Left lung (tissue), 14 donors: ENCODE measurements around the gene GDF10. TPM values are rescaled to one million over a fixed set of nuclear protein-coding genes. Genes with fewer than 3 reads are reported as not detected.

Experiments used
- ATAC-seq: fragments of 200-7000 bp; cut with Tn5 transposase; one replicate; pipeline ENCODE4 v1.9.1; 2020; ENCODE audit warnings: moderate library complexity
- DNase-seq, 4 donors: peaks; one replicate each; pipeline ENCODE4 v3.0.0-alpha.2; 2013 to 2020
- H3K27ac ChIP-seq, 2 donors: fragments of 200-600 bp; sonication (generic) in 1 of 2; one replicate each; pipeline versions ENCODE4 v1.5.0 to v1.8.0; 2020 to 2021
- H3K27me3 ChIP-seq, 2 donors: fragments of 200-600 bp; sonication (generic) in 1 of 2; one replicate each; pipeline versions ENCODE4 v1.5.0 to v1.8.0; 2020 to 2021
- H3K36me3 ChIP-seq, 2 donors: fragments of 200-600 bp; sonication (generic) in 1 of 2; one replicate each; pipeline versions ENCODE4 v1.5.0 to v1.8.0; 2020 to 2021
- H3K4me1 ChIP-seq, 2 donors: fragments of 200-600 bp; one replicate each; pipeline ENCODE4 v1.8.0; 2021
- H3K4me3 ChIP-seq, 2 donors: fragments of 200-600 bp; sonication (generic) in 1 of 2; one replicate each; pipeline versions ENCODE4 v1.5.0 to v1.8.0; 2020 to 2021; ENCODE audit warnings: mild to moderate bottlenecking in 1 of 2
- H3K9me3 ChIP-seq, 2 donors: fragments of 200-600 bp; sonication (generic) in 1 of 2; one replicate each; pipeline versions ENCODE4 v1.5.0 to v1.8.0; 2020 to 2021
- intact Hi-C, 2 donors: fragments of 100-400 bp; cut with DNase I; formaldehyde crosslinking; loops; one replicate each; pipeline versions ENCODE4 v1.11.2 to v1.14.2; 2022
- long read RNA-seq, 12 donors: library from polyadenylated mRNA in 2 of 12; unstranded in 2 of 12; transcript quantifications; one replicate each; pipeline ENCODE4 v2.0.0 and lab custom pipeline, GENCODE V29; 2019 to 2026
- polyA plus RNA-seq, 6 donors: library from polyadenylated mRNA; unstranded; fragments of 120-200 nt; gene quantifications; one replicate each; pipeline ENCODE4 v1.2.1, GENCODE V29; 2013; ENCODE audit not compliant: insufficient read length in 6 of 6
- total RNA-seq, 2 donors: library from RNA; stranded (reverse); fragmentation: NEBNext Ultra II Directional; extraction: Animal tissue kit (Norgen Biotek cat#: 25700); gene quantifications; one replicate each; pipeline ENCODE4 v1.2.1, GENCODE V29; 2021
- TF ChIP-seq, protein P1 (sequence below), 2 donors: fragments of 200-600 bp; sonication (generic) in 1 of 2; IDR thresholded peaks; one replicate each; pipeline versions ENCODE4 v1.5.0 to v1.8.0; 2021; ENCODE audit warnings: antibody characterized with exemption in 2 of 2
- donor health status: DM: no; HTN: yes; CAD: no.
- donor health status: DM: no; HTN: no; CAD: no.

GDF10 gene, protein sequence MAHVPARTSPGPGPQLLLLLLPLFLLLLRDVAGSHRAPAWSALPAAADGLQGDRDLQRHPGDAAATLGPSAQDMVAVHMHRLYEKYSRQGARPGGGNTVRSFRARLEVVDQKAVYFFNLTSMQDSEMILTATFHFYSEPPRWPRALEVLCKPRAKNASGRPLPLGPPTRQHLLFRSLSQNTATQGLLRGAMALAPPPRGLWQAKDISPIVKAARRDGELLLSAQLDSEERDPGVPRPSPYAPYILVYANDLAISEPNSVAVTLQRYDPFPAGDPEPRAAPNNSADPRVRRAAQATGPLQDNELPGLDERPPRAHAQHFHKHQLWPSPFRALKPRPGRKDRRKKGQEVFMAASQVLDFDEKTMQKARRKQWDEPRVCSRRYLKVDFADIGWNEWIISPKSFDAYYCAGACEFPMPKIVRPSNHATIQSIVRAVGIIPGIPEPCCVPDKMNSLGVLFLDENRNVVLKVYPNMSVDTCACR
- total RNA-seq (10 to 100 TPM in 1 of 2 donors, 1 to 10 TPM in 1; 9.4 to 35.2 TPM), polyA plus RNA-seq (100 to 1,000 TPM in 4 of 6 donors, 10 to 100 TPM in 2; 93.0 to 169 (median 111) TPM)
- long read RNA-seq, donor 1, transcript GDF10-201 (3 exons, 2,458 nt), result major isoform, 35 of 90 reads
- long read RNA-seq, donor 1, partial matches to known transcripts, result 55 of 90 reads
- long read RNA-seq, donor 1, other reads (novel, unspliced or antisense), result 0 of 90 reads
- long read RNA-seq, donor 2, transcript GDF10-201 (3 exons, 2,458 nt), result major isoform, 35 of 77 reads
- long read RNA-seq, donor 2, partial matches to known transcripts, result 42 of 77 reads
- long read RNA-seq, donor 2, other reads (novel, unspliced or antisense), result 0 of 77 reads
- long read RNA-seq, donor 3, transcript GDF10-201 (3 exons, 2,458 nt), result major isoform, 59 of 115 reads
- long read RNA-seq, donor 3, partial matches to known transcripts, result 56 of 115 reads
- long read RNA-seq, donor 3, other reads (novel, unspliced or antisense), result 0 of 115 reads
- long read RNA-seq, donor 4, partial matches to known transcripts, result 0 of 2 reads
- long read RNA-seq, donor 4, other reads (novel, unspliced or antisense), result 0 of 2 reads
- long read RNA-seq, donor 5, transcript GDF10-201 (3 exons, 2,458 nt), result major isoform, 24 of 63 reads
- long read RNA-seq, donor 5, partial matches to known transcripts, result 34 of 63 reads
- long read RNA-seq, donor 5, other reads (novel, unspliced or antisense), result 5 of 63 reads
- long read RNA-seq, donor 6, transcript GDF10-201 (3 exons, 2,458 nt), result major isoform, 42 of 73 reads
- long read RNA-seq, donor 6, partial matches to known transcripts, result 31 of 73 reads
- long read RNA-seq, donor 6, other reads (novel, unspliced or antisense), result 0 of 73 reads
- long read RNA-seq, donor 7, transcript GDF10-201 (3 exons, 2,458 nt), result major isoform, 24 of 29 reads
- long read RNA-seq, donor 7, partial matches to known transcripts, result 5 of 29 reads
- long read RNA-seq, donor 7, other reads (novel, unspliced or antisense), result 0 of 29 reads
- long read RNA-seq, donor 8, transcript GDF10-201 (3 exons, 2,458 nt), result major isoform, 39 of 75 reads
- long read RNA-seq, donor 8, partial matches to known transcripts, result 36 of 75 reads
- long read RNA-seq, donor 8, other reads (novel, unspliced or antisense), result 0 of 75 reads
- long read RNA-seq, donor 9, result 0 reads
- long read RNA-seq, donor 10, transcript GDF10-201 (3 exons, 2,458 nt), result major isoform, 9 of 12 reads
- long read RNA-seq, donor 10, partial matches to known transcripts, result 3 of 12 reads
- long read RNA-seq, donor 10, other reads (novel, unspliced or antisense), result 0 of 12 reads
- long read RNA-seq, donor 11, transcript GDF10-201 (3 exons, 2,458 nt), result major isoform, 5 of 5 reads
- long read RNA-seq, donor 11, partial matches to known transcripts, result 0 of 5 reads
- long read RNA-seq, donor 11, other reads (novel, unspliced or antisense), result 0 of 5 reads
- long read RNA-seq, donor 12, transcript GDF10-201 (3 exons, 2,458 nt), result major isoform, 30 of 74 reads
- long read RNA-seq, donor 12, partial matches to known transcripts, result 44 of 74 reads
- long read RNA-seq, donor 12, other reads (novel, unspliced or antisense), result 0 of 74 reads

DNA sequence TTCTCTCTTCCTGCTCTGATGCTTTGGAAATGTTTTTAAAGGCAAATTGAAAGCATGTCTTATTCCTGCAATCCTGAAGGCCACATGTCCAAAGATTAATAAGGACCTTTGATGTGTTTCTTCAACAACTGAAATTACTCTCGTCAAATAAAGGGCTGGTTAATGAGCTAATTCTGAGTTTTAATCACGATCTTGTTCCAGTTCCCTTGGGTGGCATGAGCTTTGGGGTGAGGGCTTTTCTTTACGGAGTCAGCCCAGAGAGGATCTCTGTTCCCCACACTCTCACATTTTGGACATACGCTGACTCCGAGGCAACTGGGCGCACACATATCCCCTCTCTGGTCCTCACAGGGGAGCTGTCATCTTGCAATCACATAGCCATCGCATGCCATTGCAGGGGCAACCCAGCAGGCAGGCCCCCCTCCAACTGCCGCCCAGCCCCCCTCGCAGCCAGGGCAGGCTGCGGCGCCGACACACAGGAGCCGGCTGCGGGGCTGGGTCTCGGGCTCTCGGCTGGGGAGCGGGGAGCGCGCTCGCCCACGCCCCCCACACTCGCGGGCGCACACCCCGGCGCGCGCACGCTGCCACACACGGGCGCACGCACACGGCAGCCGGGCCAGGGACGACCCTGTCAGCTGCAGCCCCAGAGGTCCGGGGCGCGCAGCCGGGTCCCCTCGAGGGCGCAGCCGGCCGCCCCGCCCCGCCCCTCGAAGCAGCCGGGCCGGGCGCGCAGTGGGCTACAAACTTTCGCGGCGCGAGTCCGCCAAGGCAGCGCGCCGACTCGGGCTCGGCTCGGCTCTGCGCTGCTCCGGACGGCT lies at the start of gene GDF10:
Gene GDF10 (plus strand): TSS at position 587 of the 818 bp plus-strand sequence. CDS start 455 bp downstream, outside the sequence.
- peak; percentile 16 for ATAC-seq
- DNase-seq, result peak in 2 of 4 donors; percentile 31 to 53
- no peaks in the 10 kb centered on the region for H3K9me3 ChIP-seq

DNA sequence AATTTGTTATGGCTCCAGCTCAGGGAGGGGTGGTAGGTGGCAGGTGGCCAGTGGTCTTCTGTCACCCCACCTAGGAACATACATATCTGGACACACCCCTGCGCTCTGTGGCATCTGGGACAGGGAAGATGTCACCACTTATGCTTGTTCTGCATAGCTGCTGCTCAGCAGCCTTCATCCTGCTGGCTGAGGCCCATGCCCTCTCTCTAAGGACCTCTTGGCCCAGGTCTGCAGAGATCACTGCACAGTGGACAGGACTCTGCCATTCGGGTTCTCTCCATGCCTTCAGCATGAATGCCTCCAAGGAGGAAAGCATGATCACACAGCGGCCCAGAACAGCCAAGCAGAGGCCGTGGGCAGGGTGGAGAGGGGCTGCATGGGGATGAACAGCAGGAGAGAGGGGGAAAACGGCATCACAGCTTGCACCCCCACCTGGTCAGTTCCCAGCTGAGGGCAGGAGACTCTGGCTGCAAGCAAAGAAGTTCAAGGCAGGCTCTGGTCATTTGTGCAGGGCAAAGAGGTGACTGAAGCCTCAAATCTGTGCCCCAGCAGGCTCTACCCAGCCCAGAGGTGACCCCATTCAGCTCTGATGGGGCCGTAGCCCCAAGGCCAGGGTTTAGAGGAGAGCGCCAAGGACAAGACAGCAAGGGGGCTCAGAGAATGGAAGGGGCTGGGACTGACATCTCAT lies 47.8 kb upstream of the GDF10 start:
- Histone ChIP-seq H3K27ac (no peak overlapping the region), H3K9me3 (no peaks in the 10 kb centered on the region), H3K4me3 (no peak overlapping the region), H3K4me1 (peaks cover 0 to 25% of the 10 kb centered on the region in 2 donors), H3K27me3 (no peaks in the 10 kb centered on the region), H3K36me3 (no peaks in the 10 kb centered on the region)
- intact Hi-C loops, result no loop called here
- no peak for ATAC-seq
- no peak for DNase-seq
- TF ChIP-seq, protein P1, sequence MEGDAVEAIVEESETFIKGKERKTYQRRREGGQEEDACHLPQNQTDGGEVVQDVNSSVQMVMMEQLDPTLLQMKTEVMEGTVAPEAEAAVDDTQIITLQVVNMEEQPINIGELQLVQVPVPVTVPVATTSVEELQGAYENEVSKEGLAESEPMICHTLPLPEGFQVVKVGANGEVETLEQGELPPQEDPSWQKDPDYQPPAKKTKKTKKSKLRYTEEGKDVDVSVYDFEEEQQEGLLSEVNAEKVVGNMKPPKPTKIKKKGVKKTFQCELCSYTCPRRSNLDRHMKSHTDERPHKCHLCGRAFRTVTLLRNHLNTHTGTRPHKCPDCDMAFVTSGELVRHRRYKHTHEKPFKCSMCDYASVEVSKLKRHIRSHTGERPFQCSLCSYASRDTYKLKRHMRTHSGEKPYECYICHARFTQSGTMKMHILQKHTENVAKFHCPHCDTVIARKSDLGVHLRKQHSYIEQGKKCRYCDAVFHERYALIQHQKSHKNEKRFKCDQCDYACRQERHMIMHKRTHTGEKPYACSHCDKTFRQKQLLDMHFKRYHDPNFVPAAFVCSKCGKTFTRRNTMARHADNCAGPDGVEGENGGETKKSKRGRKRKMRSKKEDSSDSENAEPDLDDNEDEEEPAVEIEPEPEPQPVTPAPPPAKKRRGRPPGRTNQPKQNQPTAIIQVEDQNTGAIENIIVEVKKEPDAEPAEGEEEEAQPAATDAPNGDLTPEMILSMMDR (IDR thresholded peaks at IDR 0.05), result no peak

More for the DNA sequence above, at the start of gene GDF10:
- peak within 1 kb of the TSS; percentile 31 to 32 for H3K4me3 ChIP-seq
- peaks cover 0 to 12% of the 10 kb centered on the region in 2 donors for H3K4me1 ChIP-seq
- TF ChIP-seq, protein P1 (IDR thresholded peaks at IDR 0.05), result no peak
- intact Hi-C loops, result no loop called here
- peaks cover 13 to 73% of the 10 kb centered on the region in 2 donors for H3K27me3 ChIP-seq
- H3K36me3 ChIP-seq, result no peaks in the 10 kb centered on the region
- no peak within 1 kb of the TSS for H3K27ac ChIP-seq

DNA sequence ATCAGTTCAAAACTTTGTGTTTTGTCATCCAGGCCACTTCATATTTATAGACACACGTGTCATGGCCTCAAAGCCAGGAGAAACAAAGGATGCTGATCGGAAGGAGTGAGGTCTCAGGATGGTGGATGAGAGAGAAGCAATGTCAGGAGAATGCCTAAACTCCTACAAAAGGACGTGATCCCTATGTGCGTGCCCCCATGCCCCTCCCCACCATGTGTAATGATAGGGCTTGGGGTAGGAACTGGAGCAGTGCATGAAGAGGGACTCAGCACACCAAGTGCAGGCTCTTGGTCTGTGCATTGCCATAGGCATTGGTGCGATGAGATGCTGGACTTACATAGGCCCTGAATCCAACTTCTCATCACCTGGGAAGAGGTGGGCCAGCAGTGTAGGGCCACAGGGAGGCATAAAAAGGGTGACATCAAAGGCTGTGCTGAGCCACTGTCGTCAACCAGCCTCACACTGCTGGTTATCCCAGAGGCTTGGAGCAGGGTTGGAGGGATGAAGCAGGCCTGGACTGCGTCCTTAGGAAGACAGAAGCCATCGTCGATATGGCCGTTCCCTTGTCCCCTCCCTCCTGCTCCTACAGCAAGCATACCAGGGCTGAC lies 46.9 kb upstream of the GDF10 start:
- H3K9me3 ChIP-seq, result no peaks in the 10 kb centered on the region
- no peak for ATAC-seq

More for the DNA sequence above, 46.9 kb upstream of the GDF10 start:
- intact Hi-C loops, result no loop called here
- H3K4me3 ChIP-seq, result no peak overlapping the region
- TF ChIP-seq, protein P1 (IDR thresholded peaks at IDR 0.05), result no peak
- peaks cover 0 to 29% of the 10 kb centered on the region in 2 donors for H3K4me1 ChIP-seq
- H3K36me3 ChIP-seq, result no peaks in the 10 kb centered on the region
- H3K27me3 ChIP-seq, result no peaks in the 10 kb centered on the region
- H3K27ac ChIP-seq, result no peak overlapping the region
- DNase-seq, result no peak
